ENCODE measurements around the gene CPAMD8. TPM values are rescaled to one million over a fixed set of nuclear protein-coding genes. Genes with fewer than 3 reads are reported as not detected.

The CPAMD8 gene
- total and polyA plus RNA-seq, 9 of the 15 experiments (the other 6 are each of a cell fraction or from before 2014, with no cell fraction given): 0.20 to 2.1 (median 1.3) TPM

DNA sequence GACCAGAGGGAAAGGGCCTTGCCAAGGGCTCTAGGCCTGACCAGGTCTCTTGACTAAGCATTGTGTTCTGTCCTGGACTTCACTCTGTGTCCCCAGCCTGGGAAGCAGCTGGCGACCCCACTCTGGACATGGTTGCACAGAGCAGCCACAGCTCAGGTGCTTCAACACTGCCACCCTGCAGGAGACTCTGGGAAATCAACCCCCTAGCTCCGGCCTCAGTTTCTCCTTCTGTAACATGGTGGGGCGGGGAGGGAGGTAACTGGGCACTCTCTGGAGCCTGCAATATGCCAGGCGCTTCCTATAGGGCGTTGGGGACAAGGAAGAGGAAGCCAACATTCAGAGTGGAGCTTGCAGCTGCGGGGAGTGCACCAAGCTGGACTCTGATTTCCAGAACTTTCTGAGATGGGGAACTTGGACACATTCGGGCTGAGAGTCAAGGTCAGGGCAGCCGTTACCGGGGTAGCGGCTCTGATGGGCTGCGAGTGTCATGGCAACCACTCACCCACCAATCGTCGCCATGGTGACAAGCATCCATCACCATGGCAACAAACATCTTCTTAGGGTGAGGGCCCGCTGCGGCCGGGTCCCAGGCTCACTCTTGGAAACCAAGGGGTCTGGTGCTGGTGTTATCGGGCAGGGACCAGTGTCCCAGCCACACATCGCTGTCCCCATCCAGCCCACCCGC lies 125.0 kb downstream of the CPAMD8 start (continued):
- TF ChIP-seq RBM22 (IDR thresholded peaks at IDR 0.05; ENCODE audit: low read depth, low read length, poor library complexity, severe bottlenecking) (peak; percentile 97), OTX1 (CRISPR knock-in tag; IDR thresholded peaks at IDR 0.05) (no peak), EP300 (IDR thresholded peaks at IDR 0.05; ENCODE audit: low read length) (no peak), NFXL1 (CRISPR knock-in tag; IDR thresholded peaks at IDR 0.05) (no peak), MCM5 (IDR thresholded peaks at IDR 0.05; ENCODE audit: low read depth) (no peak), MXI1 (IDR thresholded peaks at IDR 0.05; ENCODE audit: low read depth, low read length) (peak; percentile 97), POLR3A (IDR thresholded peaks at IDR 0.05; ENCODE audit: borderline replicate concordance, extremely low read depth, insufficient read depth, insufficient read length) (no peak), ZNF384 (IDR thresholded peaks at IDR 0.05; ENCODE audit: low read depth, low read length) (no peak), MYBL2 (IDR thresholded peaks at IDR 0.05; ENCODE audit: low read depth) (no peak), MYBL2 (CRISPR knock-in tag; IDR thresholded peaks at IDR 0.05; ENCODE audit: borderline replicate concordance) (no peak), NR3C1 (CRISPR knock-in tag; IDR thresholded peaks at IDR 0.05) (no peak), NR1H2 (CRISPR knock-in tag; IDR thresholded peaks at IDR 0.05) (no peak)
- TF ChIP-seq, protein P1, sequence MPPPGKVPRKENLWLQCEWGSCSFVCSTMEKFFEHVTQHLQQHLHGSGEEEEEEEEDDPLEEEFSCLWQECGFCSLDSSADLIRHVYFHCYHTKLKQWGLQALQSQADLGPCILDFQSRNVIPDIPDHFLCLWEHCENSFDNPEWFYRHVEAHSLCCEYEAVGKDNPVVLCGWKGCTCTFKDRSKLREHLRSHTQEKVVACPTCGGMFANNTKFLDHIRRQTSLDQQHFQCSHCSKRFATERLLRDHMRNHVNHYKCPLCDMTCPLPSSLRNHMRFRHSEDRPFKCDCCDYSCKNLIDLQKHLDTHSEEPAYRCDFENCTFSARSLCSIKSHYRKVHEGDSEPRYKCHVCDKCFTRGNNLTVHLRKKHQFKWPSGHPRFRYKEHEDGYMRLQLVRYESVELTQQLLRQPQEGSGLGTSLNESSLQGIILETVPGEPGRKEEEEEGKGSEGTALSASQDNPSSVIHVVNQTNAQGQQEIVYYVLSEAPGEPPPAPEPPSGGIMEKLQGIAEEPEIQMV (tag; conservative IDR thresholded peaks at IDR 0.05; ENCODE audit: low read depth): no peak
- TF ChIP-seq, protein P2, sequence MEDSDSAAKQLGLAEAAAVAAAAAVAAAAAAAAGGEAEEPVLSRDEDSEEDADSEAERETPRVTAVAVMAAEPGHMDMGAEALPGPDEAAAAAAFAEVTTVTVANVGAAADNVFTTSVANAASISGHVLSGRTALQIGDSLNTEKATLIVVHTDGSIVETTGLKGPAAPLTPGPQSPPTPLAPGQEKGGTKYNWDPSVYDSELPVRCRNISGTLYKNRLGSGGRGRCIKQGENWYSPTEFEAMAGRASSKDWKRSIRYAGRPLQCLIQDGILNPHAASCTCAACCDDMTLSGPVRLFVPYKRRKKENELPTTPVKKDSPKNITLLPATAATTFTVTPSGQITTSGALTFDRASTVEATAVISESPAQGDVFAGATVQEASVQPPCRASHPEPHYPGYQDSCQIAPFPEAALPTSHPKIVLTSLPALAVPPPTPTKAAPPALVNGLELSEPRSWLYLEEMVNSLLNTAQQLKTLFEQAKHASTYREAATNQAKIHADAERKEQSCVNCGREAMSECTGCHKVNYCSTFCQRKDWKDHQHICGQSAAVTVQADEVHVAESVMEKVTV (CRISPR knock-in tag; IDR thresholded peaks at IDR 0.05): no peak
